GM18867 (cell line): ENCODE data around the gene RBM11.

Experiments
- ATAC-seq: cut with Tn5 transposase; IDR thresholded peaks from one replicate; pipeline ENCODE4 v1.9.1; 2021; ENCODE audit warnings: mild to moderate bottlenecking, moderate library complexity; ENCODE audit not compliant: unreplicated experiment

Gene RBM11

GRCh38 chr21:14270631-14271030, 54.7 kb downstream of the RBM11 start:
- ATAC-seq = no peak

- no peak for ATAC-seq
Measured at GRCh38 chr21:14271053-14271452, 55.1 kb downstream of the RBM11 start.

GRCh38 chr21:14271641-14272040, 55.7 kb downstream of the RBM11 start:
- no peak for ATAC-seq

- no peak for ATAC-seq
Measured at GRCh38 chr21:14273736-14274538, 58.0 kb downstream of the RBM11 start.

DNA sequence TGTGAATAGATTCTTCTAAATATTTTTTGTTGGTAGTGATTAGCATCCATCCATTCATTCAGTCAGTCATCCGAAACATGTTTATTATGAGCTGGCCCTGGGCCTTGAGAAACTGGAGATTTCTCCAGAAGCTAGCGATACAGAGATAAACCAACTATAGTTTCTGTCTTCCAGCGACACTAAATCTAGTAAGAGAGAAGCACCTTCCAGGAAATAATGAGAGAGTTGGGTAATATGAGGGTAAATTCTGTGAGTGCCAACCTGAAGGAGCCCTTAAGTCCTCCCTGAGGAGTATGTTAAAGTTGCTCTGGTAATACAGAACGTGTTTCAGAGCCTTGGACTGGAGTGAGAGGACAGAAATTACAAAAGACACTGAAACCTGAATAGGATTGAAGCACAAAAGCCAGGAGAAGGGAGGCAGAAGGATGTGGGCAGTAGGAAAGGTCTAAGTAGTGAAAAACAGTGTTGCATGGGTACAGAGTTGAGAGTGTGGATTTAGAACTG, 59.8 kb downstream of the RBM11 start:
- no peak for ATAC-seq
